ENCODE data around the gene CYTIP.

CYTIP gene

GRCh38 chr2:157442636-157443035 is 1.3 kb downstream of the CYTIP start:
- Histone ChIP-seq H3K4me2 (ENCODE audit: low read length) (no peak overlapping the region), H3K9ac (no peak overlapping the region), H2AFZ (no peak overlapping the region), H3K27ac (no peak overlapping the region), H3K79me2 (no peaks in the 10 kb centered on the region), H3K36me3 (ENCODE audit: control insufficient read depth, insufficient read depth, low read length) (no peaks in the 10 kb centered on the region), H3K4me1 (no peaks in the 10 kb centered on the region), H3K4me3 (ENCODE audit: low read depth, low read length) (no peak overlapping the region), H3K9me3 (ENCODE audit: control insufficient read depth, low read length) (no peaks in the 10 kb centered on the region), H3K27me3 (ENCODE audit: control insufficient read depth, insufficient read depth, low read length) (no peaks in the 10 kb centered on the region)
- no peak for TF ChIP-seq CTCF (IDR thresholded peaks at IDR 0.05)

GRCh38 chr2:157442191-157442590 is 1.7 kb downstream of the CYTIP start:
- no peak for TF ChIP-seq CTCF (IDR thresholded peaks at IDR 0.05)
- Histone ChIP-seq H3K4me1 (no peaks in the 10 kb centered on the region), H3K36me3 (ENCODE audit: control insufficient read depth, insufficient read depth, low read length) (no peaks in the 10 kb centered on the region), H3K9ac (no peak overlapping the region), H3K27me3 (ENCODE audit: control insufficient read depth, insufficient read depth, low read length) (no peaks in the 10 kb centered on the region), H3K4me3 (ENCODE audit: low read depth, low read length) (no peak overlapping the region), H3K4me2 (ENCODE audit: low read length) (no peak overlapping the region), H2AFZ (no peak overlapping the region), H3K79me2 (no peaks in the 10 kb centered on the region), H3K9me3 (ENCODE audit: control insufficient read depth, low read length) (no peaks in the 10 kb centered on the region), H3K27ac (peak overlapping the region; percentile 9)

GRCh38 chr2:157441072-157441454 is 2.8 kb downstream of the CYTIP start:
- TF ChIP-seq CTCF (IDR thresholded peaks at IDR 0.05) = no peak
- H3K27ac ChIP-seq = no peak overlapping the region
- no peaks in the 10 kb centered on the region for H3K9me3 ChIP-seq (ENCODE audit: control insufficient read depth, low read length)
- H3K4me1 ChIP-seq = no peaks in the 10 kb centered on the region
- no peaks in the 10 kb centered on the region for H3K27me3 ChIP-seq (ENCODE audit: control insufficient read depth, insufficient read depth, low read length)
- H3K9ac ChIP-seq = no peak overlapping the region
- no peak overlapping the region for H3K4me3 ChIP-seq (ENCODE audit: low read depth, low read length)
- H3K36me3 ChIP-seq (ENCODE audit: control insufficient read depth, insufficient read depth, low read length) = no peaks in the 10 kb centered on the region
- no peaks in the 10 kb centered on the region for H3K79me2 ChIP-seq
- no peak overlapping the region for H2AFZ ChIP-seq
- no peak overlapping the region for H3K4me2 ChIP-seq (ENCODE audit: low read length)

GRCh38 chr2:157440404-157441071 is 3.4 kb downstream of the CYTIP start:
- TF ChIP-seq CTCF (IDR thresholded peaks at IDR 0.05) = no peak
- no peak overlapping the region for H3K27ac ChIP-seq

GRCh38 chr2:157439824-157440186 is 4.1 kb downstream of the CYTIP start:
- no peak overlapping the region for H2AFZ ChIP-seq
- H3K4me3 ChIP-seq (ENCODE audit: low read depth, low read length) = no peak overlapping the region
- H3K9ac ChIP-seq = no peak overlapping the region
- no peak overlapping the region for H3K27ac ChIP-seq
- no peaks in the 10 kb centered on the region for H3K27me3 ChIP-seq (ENCODE audit: control insufficient read depth, insufficient read depth, low read length)
- H3K79me2 ChIP-seq = no peaks in the 10 kb centered on the region
- no peaks in the 10 kb centered on the region for H3K9me3 ChIP-seq (ENCODE audit: control insufficient read depth, low read length)
- no peaks in the 10 kb centered on the region for H3K4me1 ChIP-seq
- no peak overlapping the region for H3K4me2 ChIP-seq (ENCODE audit: low read length)
- no peaks in the 10 kb centered on the region for H3K36me3 ChIP-seq (ENCODE audit: control insufficient read depth, insufficient read depth, low read length)
- no peak for TF ChIP-seq CTCF (IDR thresholded peaks at IDR 0.05)

More at GRCh38 chr2:157440404-157441071, 3.4 kb downstream of the CYTIP start:
- H3K4me2 ChIP-seq (ENCODE audit: low read length) = no peak overlapping the region
- H3K9ac ChIP-seq = no peak overlapping the region
- H3K79me2 ChIP-seq = no peaks in the 10 kb centered on the region
- no peak overlapping the region for H3K4me3 ChIP-seq (ENCODE audit: low read depth, low read length)
- no peak overlapping the region for H2AFZ ChIP-seq
- H3K36me3 ChIP-seq (ENCODE audit: control insufficient read depth, insufficient read depth, low read length) = no peaks in the 10 kb centered on the region
- no peaks in the 10 kb centered on the region for H3K4me1 ChIP-seq
- no peaks in the 10 kb centered on the region for H3K27me3 ChIP-seq (ENCODE audit: control insufficient read depth, insufficient read depth, low read length)
- no peaks in the 10 kb centered on the region for H3K9me3 ChIP-seq (ENCODE audit: control insufficient read depth, low read length)

All from parathyroid adenoma (tissue), 2 donors.